ENCODE data around the gene KNDC1. TPM values are rescaled to one million over a fixed set of nuclear protein-coding genes. Genes with fewer than 3 reads are reported as not detected.
"Not testable (repeated sequence)": the region's sequence is repeated elsewhere in the genome, so short reads cannot be mapped to it uniquely, and the experiment has no call there.

KNDC1 gene
- total and polyA plus RNA-seq, 2 donors (not counting 3 experiments of a cell fraction or from before 2014, with no cell fraction given): not detected

DNA sequence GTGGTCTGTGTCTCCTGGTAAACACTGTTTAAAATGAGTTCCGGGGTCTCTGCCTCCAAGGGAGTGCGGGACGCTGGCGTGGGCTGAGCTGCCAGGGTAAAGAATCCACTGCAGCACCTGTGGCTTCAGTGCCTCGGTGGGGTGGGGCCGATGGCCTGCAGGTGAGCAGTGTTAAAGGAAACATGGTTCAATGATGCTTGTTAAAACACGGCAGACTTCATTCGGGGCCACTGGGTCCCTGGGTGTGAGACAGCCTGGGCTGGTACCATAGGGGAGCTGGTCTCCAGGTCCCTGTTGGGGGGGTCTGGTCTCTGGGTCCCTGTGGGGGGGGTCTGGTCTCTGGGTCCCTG lies 24.9 kb upstream of the KNDC1 start:
- POLR2A ChIA-PET: no interaction called here
- intact Hi-C loops (cut with micrococcal nuclease): no loop called here
- FAIRE-seq: no peak
- Histone ChIP-seq H3K27ac (ENCODE audit: insufficient read depth, low read depth, low read length) (no peak overlapping the region), H2AFZ (ENCODE audit: low read depth, low read length) (no peak overlapping the region), H4K20me1 (replicated peaks; ENCODE audit: control insufficient read depth, extremely low read depth, insufficient read depth, low read length) (no peaks in the 10 kb centered on the region), H3K4me2 (ENCODE audit: insufficient read depth, low read length) (no peak overlapping the region), H3K9ac (replicated peaks; ENCODE audit: extremely low read depth, insufficient read depth, low read length) (no peak overlapping the region), H3K4me1 (ENCODE audit: control insufficient read depth, extremely low read depth, insufficient read depth, low read length) (no peaks in the 10 kb centered on the region), H3K79me2 (ENCODE audit: control insufficient read depth, insufficient read depth, low read length) (no peaks in the 10 kb centered on the region), H3K36me3 (ENCODE audit: control insufficient read depth in 2 of 2, extremely low read depth in 1 of 2, insufficient read depth in 2 of 2, low read length in 2 of 2) (no peaks in the 10 kb centered on the region), H3K9me3 (replicated peaks; ENCODE audit: control insufficient read depth, insufficient read depth, low read length) (no peaks in the 10 kb centered on the region), H3K4me3 (replicated peaks in 1 of 3; ENCODE audit: insufficient read depth in 1 of 3, low read depth in 1 of 3, low read length in 3 of 3) (no peak overlapping the region), H3K9me1 (replicated peaks; ENCODE audit: control insufficient read depth, extremely low read depth, insufficient read depth, low read length) (no peaks in the 10 kb centered on the region), H3K27me3 (ENCODE audit: control insufficient read depth in 2 of 2, insufficient read depth in 2 of 2, low read length in 2 of 2) (no peaks in the 10 kb centered on the region)
- no peak for TF ChIP-seq MYC (IDR thresholded peaks at IDR 0.05; ENCODE audit: low read depth, low read length)
- no peak for TF ChIP-seq JUN (IDR thresholded peaks at IDR 0.05; ENCODE audit: borderline replicate concordance, insufficient read depth, insufficient read length, low read depth)
- TF ChIP-seq, protein P1, sequence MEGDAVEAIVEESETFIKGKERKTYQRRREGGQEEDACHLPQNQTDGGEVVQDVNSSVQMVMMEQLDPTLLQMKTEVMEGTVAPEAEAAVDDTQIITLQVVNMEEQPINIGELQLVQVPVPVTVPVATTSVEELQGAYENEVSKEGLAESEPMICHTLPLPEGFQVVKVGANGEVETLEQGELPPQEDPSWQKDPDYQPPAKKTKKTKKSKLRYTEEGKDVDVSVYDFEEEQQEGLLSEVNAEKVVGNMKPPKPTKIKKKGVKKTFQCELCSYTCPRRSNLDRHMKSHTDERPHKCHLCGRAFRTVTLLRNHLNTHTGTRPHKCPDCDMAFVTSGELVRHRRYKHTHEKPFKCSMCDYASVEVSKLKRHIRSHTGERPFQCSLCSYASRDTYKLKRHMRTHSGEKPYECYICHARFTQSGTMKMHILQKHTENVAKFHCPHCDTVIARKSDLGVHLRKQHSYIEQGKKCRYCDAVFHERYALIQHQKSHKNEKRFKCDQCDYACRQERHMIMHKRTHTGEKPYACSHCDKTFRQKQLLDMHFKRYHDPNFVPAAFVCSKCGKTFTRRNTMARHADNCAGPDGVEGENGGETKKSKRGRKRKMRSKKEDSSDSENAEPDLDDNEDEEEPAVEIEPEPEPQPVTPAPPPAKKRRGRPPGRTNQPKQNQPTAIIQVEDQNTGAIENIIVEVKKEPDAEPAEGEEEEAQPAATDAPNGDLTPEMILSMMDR (IDR thresholded peaks at IDR 0.05; ENCODE audit: extremely low read depth in 1 of 2, insufficient read depth in 1 of 2, low read depth in 1 of 2, low read length in 2 of 2): no peak
- no peak for TF ChIP-seq GATA2 (IDR thresholded peaks at IDR 0.05; ENCODE audit: insufficient read depth, insufficient read length, low read depth, low read length)
- TF ChIP-seq FOS (IDR thresholded peaks at IDR 0.05; ENCODE audit: borderline replicate concordance, insufficient read depth, low read length): no peak
- TF ChIP-seq, protein P2, sequence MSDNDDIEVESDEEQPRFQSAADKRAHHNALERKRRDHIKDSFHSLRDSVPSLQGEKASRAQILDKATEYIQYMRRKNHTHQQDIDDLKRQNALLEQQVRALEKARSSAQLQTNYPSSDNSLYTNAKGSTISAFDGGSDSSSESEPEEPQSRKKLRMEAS (IDR thresholded peaks at IDR 0.05; ENCODE audit: insufficient read depth, insufficient read length): no peak
- TF ChIP-seq EZH2 (IDR thresholded peaks at IDR 0.05; ENCODE audit: borderline replicate concordance, low read depth, low read length, severe bottlenecking): no peak
- CTCF ChIA-PET: interaction anchor here (2.0 kb wide), 1 partner anchor 8 kb away, joined by 5 read pairs; no protein-coding TSS in a partner anchor
- no TSS peak for BruUV-seq (replicated peaks)
- dilution Hi-C loops (cut with MboI; ENCODE audit: extremely low pct_ligation_motif_present, low sequenced_read_pairs): no loop called here
- no peak for DNase-seq (ENCODE audit: low read depth, low spot score)

DNA sequence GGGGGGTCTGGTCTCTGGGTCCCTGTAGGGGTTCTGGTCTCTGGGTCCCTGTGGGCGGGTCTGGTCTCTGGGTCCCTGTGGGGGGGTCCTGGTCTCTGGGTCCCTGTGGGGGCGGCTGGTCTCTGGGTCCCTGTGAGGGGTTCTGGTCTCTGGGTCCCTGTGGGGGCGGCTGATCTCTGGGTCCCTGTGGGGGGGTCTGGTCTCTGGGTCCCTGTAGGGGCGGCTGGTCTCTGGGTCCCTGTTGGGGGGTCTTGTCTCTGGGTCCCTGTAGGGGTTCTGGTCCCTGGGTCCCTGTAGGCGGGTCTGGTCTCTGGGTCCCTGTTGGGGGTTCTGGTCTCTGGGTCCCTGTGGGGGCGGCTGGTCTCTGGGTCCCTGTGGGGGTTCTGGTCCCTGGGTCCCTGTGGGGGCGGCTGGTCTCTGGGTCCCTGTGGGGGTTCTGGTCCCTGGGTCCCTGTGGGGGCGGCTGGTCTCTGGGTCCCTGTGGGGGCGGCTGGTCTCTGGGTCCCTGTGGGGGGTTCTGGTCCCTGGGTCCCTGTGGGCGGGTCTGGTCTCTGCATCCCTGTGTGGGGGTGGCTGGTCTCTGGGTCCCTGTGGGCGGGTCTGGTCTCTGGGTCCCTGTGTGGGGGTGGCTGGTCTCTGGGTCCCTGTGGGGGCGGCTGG lies 22.4 kb upstream of the KNDC1 start:
- H3K4me3 ChIP-seq (replicated peaks in 1 of 3; ENCODE audit: insufficient read depth in 1 of 3, low read depth in 1 of 3, low read length in 3 of 3); FAIRE-seq; POLR2A ChIA-PET; H3K27me3 ChIP-seq (ENCODE audit: control insufficient read depth in 2 of 2, insufficient read depth in 2 of 2, low read length in 2 of 2); H3K9ac ChIP-seq (replicated peaks; ENCODE audit: extremely low read depth, insufficient read depth, low read length); H3K9me3 ChIP-seq (replicated peaks; ENCODE audit: control insufficient read depth, insufficient read depth, low read length); H2AFZ ChIP-seq (ENCODE audit: low read depth, low read length); intact Hi-C loops (cut with micrococcal nuclease); H3K4me1 ChIP-seq (ENCODE audit: control insufficient read depth, extremely low read depth, insufficient read depth, low read length); H3K79me2 ChIP-seq (ENCODE audit: control insufficient read depth, insufficient read depth, low read length); H4K20me1 ChIP-seq (replicated peaks; ENCODE audit: control insufficient read depth, extremely low read depth, insufficient read depth, low read length); DNase-seq (ENCODE audit: low read depth, low spot score); CTCF ChIA-PET; H3K36me3 ChIP-seq (ENCODE audit: control insufficient read depth in 2 of 2, extremely low read depth in 1 of 2, insufficient read depth in 2 of 2, low read length in 2 of 2); H3K4me2 ChIP-seq (ENCODE audit: insufficient read depth, low read length); BruUV-seq (replicated peaks); dilution Hi-C loops (cut with MboI; ENCODE audit: extremely low pct_ligation_motif_present, low sequenced_read_pairs); H3K27ac ChIP-seq (ENCODE audit: insufficient read depth, low read depth, low read length); H3K9me1 ChIP-seq (replicated peaks; ENCODE audit: control insufficient read depth, extremely low read depth, insufficient read depth, low read length): not testable (repeated sequence)
